Measurements from ENCODE around the gene TSPAN5. TPM values are rescaled to one million over a fixed set of nuclear protein-coding genes. Genes with fewer than 3 reads are reported as not detected.

The TSPAN5 gene
- total RNA-seq, 4 donors from 2014 or later, result 14.5 to 33.4 (median 17.0) TPM

- TF ChIP-seq EP300 (IDR thresholded peaks at IDR 0.05) (no peak), POLR2A (IDR thresholded peaks at IDR 0.05) (no peak), CTCF (IDR thresholded peaks at IDR 0.05) (no peak), POLR2AphosphoS5 (IDR thresholded peaks at IDR 0.05) (no peak)
- WGBS, result 79% methylated on average over 2 of the region's 2 CpGs
Measured at GRCh38 chr4:98619180-98619579, 39.2 kb downstream of the TSPAN5 start.

GRCh38 chr4:98618680-98619079 is 39.7 kb downstream of the TSPAN5 start:
- Histone ChIP-seq H3K4me1 (peaks cover 3% of the 10 kb centered on the region), H3K27ac (no peak overlapping the region), H3K27me3 (no peaks in the 10 kb centered on the region), H3K4me3 (no peak overlapping the region), H3K9me3 (no peaks in the 10 kb centered on the region), H3K36me3 (no peaks in the 10 kb centered on the region)
- WGBS, result 88% methylated on average over 3 of the region's 3 CpGs
- DNase-seq (ENCODE audit: low spot score in 2 of 2), result no peak
- no peak for TF ChIP-seq POLR2AphosphoS5 (IDR thresholded peaks at IDR 0.05)

More at GRCh38 chr4:98619180-98619579, 39.2 kb downstream of the TSPAN5 start:
- Histone ChIP-seq H3K36me3 (no peaks in the 10 kb centered on the region), H3K4me1 (peaks cover 2% of the 10 kb centered on the region), H3K9me3 (no peaks in the 10 kb centered on the region), H3K27ac (no peak overlapping the region), H3K4me3 (no peak overlapping the region), H3K27me3 (no peaks in the 10 kb centered on the region)
- no peak for DNase-seq (ENCODE audit: low spot score in 2 of 2)

GRCh38 chr4:98617358-98618047 is 40.9 kb downstream of the TSPAN5 start:
- Histone ChIP-seq H3K4me3 (no peak overlapping the region), H3K9me3 (no peaks in the 10 kb centered on the region), H3K4me1 (peaks cover 3% of the 10 kb centered on the region), H3K36me3 (no peaks in the 10 kb centered on the region), H3K27me3 (no peaks in the 10 kb centered on the region), H3K27ac (no peak overlapping the region)
- WGBS, result 94% methylated on average over 2 of the region's 2 CpGs
- DNase-seq (ENCODE audit: low spot score in 2 of 2), result no peak
- no peak for TF ChIP-seq POLR2AphosphoS5 (IDR thresholded peaks at IDR 0.05)
- no peak for TF ChIP-seq CTCF (IDR thresholded peaks at IDR 0.05)
- no peak for TF ChIP-seq POLR2A (IDR thresholded peaks at IDR 0.05)
- no peak for TF ChIP-seq EP300 (IDR thresholded peaks at IDR 0.05)

GRCh38 chr4:98615991-98616390 is 42.4 kb downstream of the TSPAN5 start:
- peaks cover 14% of the 10 kb centered on the region for H3K4me1 ChIP-seq
- 92% methylated on average over 3 of the region's 3 CpGs for WGBS
- no peak for DNase-seq (ENCODE audit: low spot score in 2 of 2)

GRCh38 chr4:98614662-98615061 is 43.7 kb downstream of the TSPAN5 start:
- H3K4me1 ChIP-seq, result peaks cover 22% of the 10 kb centered on the region
- H3K36me3 ChIP-seq, result no peaks in the 10 kb centered on the region
- no peak overlapping the region for H3K27ac ChIP-seq
- 47% methylated on average over 4 of the region's 4 CpGs for WGBS
- DNase-seq (ENCODE audit: low spot score in 2 of 2), result no peak
- H3K27me3 ChIP-seq, result no peaks in the 10 kb centered on the region
- H3K9me3 ChIP-seq, result no peaks in the 10 kb centered on the region
- no peak overlapping the region for H3K4me3 ChIP-seq
- no peak for TF ChIP-seq POLR2AphosphoS5 (IDR thresholded peaks at IDR 0.05)
- no peak for TF ChIP-seq CTCF (IDR thresholded peaks at IDR 0.05)
- TF ChIP-seq POLR2A (IDR thresholded peaks at IDR 0.05), result no peak
- no peak for TF ChIP-seq EP300 (IDR thresholded peaks at IDR 0.05)

More at GRCh38 chr4:98615991-98616390, 42.4 kb downstream of the TSPAN5 start:
- H3K36me3 ChIP-seq, result no peaks in the 10 kb centered on the region
- H3K27ac ChIP-seq, result no peak overlapping the region
- H3K9me3 ChIP-seq, result no peaks in the 10 kb centered on the region
- no peak overlapping the region for H3K4me3 ChIP-seq
- TF ChIP-seq POLR2AphosphoS5 (IDR thresholded peaks at IDR 0.05) (no peak), POLR2A (IDR thresholded peaks at IDR 0.05) (no peak), CTCF (IDR thresholded peaks at IDR 0.05) (no peak), EP300 (IDR thresholded peaks at IDR 0.05) (no peak)
- no peaks in the 10 kb centered on the region for H3K27me3 ChIP-seq

Measured in suprapubic skin (tissue), 4 donors.